ENCODE data around the gene NTM. TPM values are rescaled to one million over a fixed set of nuclear protein-coding genes. Genes with fewer than 3 reads are reported as not detected.

NTM gene
- total and polyA plus RNA-seq, 2 donors from 2014 or later, result 0.92 to 10.3 TPM

GRCh38 chr11:132185726-132186592 lies 815.5 kb downstream of the NTM start:
- Histone ChIP-seq H3K27me3 (ENCODE audit: control insufficient read depth, insufficient read depth, low read length) (no peaks in the 10 kb centered on the region), H3K36me3 (ENCODE audit: control insufficient read depth in 2 of 3, insufficient read depth in 3 of 3, low read length in 3 of 3) (no peaks in the 10 kb centered on the region), H3K9ac (ENCODE audit: low read length in 3 of 3) (no peak overlapping the region), H3K9me3 (ENCODE audit: control insufficient read depth in 2 of 3, insufficient read depth in 1 of 3, low read length in 3 of 3) (no peaks in the 10 kb centered on the region), H3K4me3 (ENCODE audit: low read length in 3 of 3) (no peak overlapping the region), H3K4me1 (ENCODE audit: control insufficient read depth in 2 of 3, insufficient read depth in 2 of 3, low read depth in 1 of 3, low read length in 3 of 3) (no peaks in the 10 kb centered on the region), H3K27ac (ENCODE audit: low read depth in 2 of 2, low read length in 2 of 2) (no peak overlapping the region)
- intact Hi-C loops (cut with DNase I), result no loop called here
- no peak for DNase-seq
- no peak for FAIRE-seq
- TF ChIP-seq CTCF (IDR thresholded peaks at IDR 0.05; ENCODE audit: borderline replicate concordance, extremely low read depth, insufficient read depth), result no peak

DNA sequence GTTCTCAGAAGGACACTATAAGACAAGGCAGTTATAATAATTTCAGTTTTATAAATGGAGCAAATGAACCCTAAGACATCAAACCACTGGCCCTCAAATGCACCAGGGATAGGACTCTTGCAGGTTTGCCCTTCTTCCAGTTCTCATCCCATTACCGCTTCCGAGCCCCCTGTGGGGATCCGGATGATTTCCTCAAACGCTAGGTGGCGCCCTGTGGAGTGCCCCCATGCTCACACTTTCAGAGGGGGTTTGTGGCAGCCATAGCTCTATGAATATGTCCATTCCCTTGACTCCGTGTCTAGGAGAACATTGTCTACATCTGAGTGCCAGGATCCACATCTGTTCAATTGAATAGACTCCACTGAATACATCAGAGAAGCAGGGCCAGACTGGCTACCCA lies 816.3 kb downstream of the NTM start:
- H3K27ac ChIP-seq (ENCODE audit: low read depth in 2 of 2, low read length in 2 of 2), result no peak overlapping the region
- H3K4me1 ChIP-seq (ENCODE audit: control insufficient read depth in 2 of 3, insufficient read depth in 2 of 3, low read depth in 1 of 3, low read length in 3 of 3), result no peaks in the 10 kb centered on the region
- no peak for TF ChIP-seq CTCF (IDR thresholded peaks at IDR 0.05; ENCODE audit: borderline replicate concordance, extremely low read depth, insufficient read depth)
- FAIRE-seq, result no peak
- intact Hi-C loops (cut with DNase I), result no loop called here
- H3K9ac ChIP-seq (ENCODE audit: low read length in 3 of 3), result no peak overlapping the region
- H3K36me3 ChIP-seq (ENCODE audit: control insufficient read depth in 2 of 3, insufficient read depth in 3 of 3, low read length in 3 of 3), result no peaks in the 10 kb centered on the region
- H3K27me3 ChIP-seq (ENCODE audit: control insufficient read depth, insufficient read depth, low read length), result no peaks in the 10 kb centered on the region
- H3K9me3 ChIP-seq (ENCODE audit: control insufficient read depth in 2 of 3, insufficient read depth in 1 of 3, low read length in 3 of 3), result no peaks in the 10 kb centered on the region
- no peak overlapping the region for H3K4me3 ChIP-seq (ENCODE audit: low read length in 3 of 3)
- DNase-seq, result no peak

DNA sequence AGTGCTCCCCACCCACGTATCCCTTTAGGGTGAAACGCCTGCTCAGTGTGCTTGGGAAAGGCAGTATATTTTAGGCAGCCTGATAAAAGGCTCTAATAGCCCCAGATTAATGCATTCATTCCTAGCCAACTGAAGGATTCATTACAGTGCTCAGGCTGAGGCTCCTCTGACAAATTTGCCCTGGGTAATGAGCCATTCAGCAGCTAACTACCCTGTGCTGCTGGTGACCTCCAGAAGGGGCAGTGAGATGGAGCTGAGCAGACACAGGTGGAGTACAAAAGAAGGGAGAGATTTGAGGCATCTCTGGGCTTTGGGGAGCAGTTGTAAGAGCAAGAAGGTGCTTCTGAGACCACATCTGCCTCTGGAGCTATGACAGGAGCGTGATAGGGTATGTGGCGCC lies 817.0 kb downstream of the NTM start:
- Histone ChIP-seq H3K27ac (ENCODE audit: low read depth in 2 of 2, low read length in 2 of 2) (no peak overlapping the region), H3K36me3 (ENCODE audit: control insufficient read depth in 2 of 3, insufficient read depth in 3 of 3, low read length in 3 of 3) (no peaks in the 10 kb centered on the region), H3K9ac (ENCODE audit: low read length in 3 of 3) (no peak overlapping the region), H3K4me1 (ENCODE audit: control insufficient read depth in 2 of 3, insufficient read depth in 2 of 3, low read depth in 1 of 3, low read length in 3 of 3) (no peaks in the 10 kb centered on the region), H3K9me3 (ENCODE audit: control insufficient read depth in 2 of 3, insufficient read depth in 1 of 3, low read length in 3 of 3) (no peaks in the 10 kb centered on the region), H3K27me3 (ENCODE audit: control insufficient read depth, insufficient read depth, low read length) (no peaks in the 10 kb centered on the region), H3K4me3 (ENCODE audit: low read length in 3 of 3) (no peak overlapping the region)
- FAIRE-seq (no peak), DNase-seq (peak in 4 of 5 donors; percentile 53 to 74 (median 66))
- no peak for TF ChIP-seq CTCF (IDR thresholded peaks at IDR 0.05; ENCODE audit: borderline replicate concordance, extremely low read depth, insufficient read depth)
- intact Hi-C loops (cut with DNase I), result no loop called here
